Measurements from ENCODE around the gene CLNK. TPM values are rescaled to one million over a fixed set of nuclear protein-coding genes. Genes with fewer than 3 reads are reported as not detected.

CLNK gene
- total and polyA plus RNA-seq, 4 donors: 0.04 to 0.57 (median 0.14) TPM; not detected in 1

DNA sequence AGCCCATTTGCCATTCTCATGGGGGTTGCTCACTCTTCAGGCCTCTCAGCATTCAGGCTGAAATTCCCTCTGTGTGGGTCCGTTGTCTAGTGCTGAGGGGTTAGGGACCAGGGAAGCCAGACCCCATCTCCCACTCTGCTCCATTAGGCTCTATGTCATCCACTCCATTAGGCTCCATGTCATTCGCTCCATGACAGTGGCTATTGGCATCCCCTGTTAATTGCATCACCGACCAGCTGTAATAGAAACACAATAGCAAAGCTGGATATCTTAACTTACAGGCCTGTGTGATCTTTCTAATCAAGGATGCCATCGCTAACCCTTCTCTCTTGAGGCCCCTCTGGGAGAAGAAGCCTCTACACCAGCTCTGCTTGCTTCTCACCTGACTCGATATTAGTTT is 201.7 kb downstream of the CLNK start:
- TF ChIP-seq, protein P1, sequence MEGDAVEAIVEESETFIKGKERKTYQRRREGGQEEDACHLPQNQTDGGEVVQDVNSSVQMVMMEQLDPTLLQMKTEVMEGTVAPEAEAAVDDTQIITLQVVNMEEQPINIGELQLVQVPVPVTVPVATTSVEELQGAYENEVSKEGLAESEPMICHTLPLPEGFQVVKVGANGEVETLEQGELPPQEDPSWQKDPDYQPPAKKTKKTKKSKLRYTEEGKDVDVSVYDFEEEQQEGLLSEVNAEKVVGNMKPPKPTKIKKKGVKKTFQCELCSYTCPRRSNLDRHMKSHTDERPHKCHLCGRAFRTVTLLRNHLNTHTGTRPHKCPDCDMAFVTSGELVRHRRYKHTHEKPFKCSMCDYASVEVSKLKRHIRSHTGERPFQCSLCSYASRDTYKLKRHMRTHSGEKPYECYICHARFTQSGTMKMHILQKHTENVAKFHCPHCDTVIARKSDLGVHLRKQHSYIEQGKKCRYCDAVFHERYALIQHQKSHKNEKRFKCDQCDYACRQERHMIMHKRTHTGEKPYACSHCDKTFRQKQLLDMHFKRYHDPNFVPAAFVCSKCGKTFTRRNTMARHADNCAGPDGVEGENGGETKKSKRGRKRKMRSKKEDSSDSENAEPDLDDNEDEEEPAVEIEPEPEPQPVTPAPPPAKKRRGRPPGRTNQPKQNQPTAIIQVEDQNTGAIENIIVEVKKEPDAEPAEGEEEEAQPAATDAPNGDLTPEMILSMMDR (IDR thresholded peaks at IDR 0.05; ENCODE audit: control extremely low read depth, extremely low read depth): no peak
- Histone ChIP-seq H3K27me3 (ENCODE audit: control insufficient read depth in 3 of 3, insufficient read depth in 3 of 3, low read length in 2 of 3) (no peaks in the 10 kb centered on the region), H3K36me3 (ENCODE audit: control insufficient read depth in 4 of 4, insufficient read depth in 4 of 4, low read length in 4 of 4) (no peaks in the 10 kb centered on the region), H3K27ac (ENCODE audit: low read depth in 1 of 2, low read length in 1 of 2) (no peak overlapping the region), H3K9ac (ENCODE audit: insufficient read depth in 1 of 2, low read length in 2 of 2) (no peak overlapping the region), H3K4me3 (no peak overlapping the region), H3K9me3 (ENCODE audit: control insufficient read depth in 4 of 4, insufficient read depth in 3 of 4, low read length in 3 of 4) (no peaks in the 10 kb centered on the region), H3K4me1 (ENCODE audit: control insufficient read depth in 5 of 5, insufficient read depth in 5 of 5, low read length in 5 of 5) (no peaks in the 10 kb centered on the region)
- ATAC-seq (ENCODE audit: insufficient read depth, low FRiP score) (no peak), DNase-seq (no peak)
- 78% methylated on average over 5 of the region's 5 CpGs for WGBS, 2 donors

DNA sequence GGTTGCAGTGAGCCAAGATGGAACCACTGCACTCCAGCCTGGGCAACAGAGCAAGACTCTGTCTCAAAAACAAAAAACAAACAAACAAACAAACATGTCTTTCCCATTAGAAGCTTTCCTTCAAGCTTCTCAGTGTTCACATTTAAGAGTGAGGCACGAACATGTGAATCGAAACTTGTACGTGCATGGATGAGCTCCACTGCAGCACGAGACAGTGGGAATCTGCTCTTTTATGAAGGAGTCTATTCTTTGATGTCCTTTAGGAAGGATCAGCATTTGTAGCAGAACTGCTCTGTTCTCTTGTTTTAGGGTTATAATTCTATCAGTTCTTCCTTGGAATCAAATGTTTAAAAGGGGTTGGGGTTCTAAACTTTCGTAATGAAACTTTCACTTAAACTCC is 204.0 kb downstream of the CLNK start:
- TF ChIP-seq, protein P1 (IDR thresholded peaks at IDR 0.05; ENCODE audit: control extremely low read depth, extremely low read depth): no peak
- ATAC-seq (ENCODE audit: insufficient read depth, low FRiP score) (no peak), DNase-seq (no peak)
- no peaks in the 10 kb centered on the region for H3K36me3 ChIP-seq (ENCODE audit: control insufficient read depth in 4 of 4, insufficient read depth in 4 of 4, low read length in 4 of 4)
- H3K4me3 ChIP-seq: no peak overlapping the region
- 86 to 95% methylated on average over 5 of the region's 5 CpGs for WGBS, 2 donors
- no peaks in the 10 kb centered on the region for H3K27me3 ChIP-seq (ENCODE audit: control insufficient read depth in 3 of 3, insufficient read depth in 3 of 3, low read length in 2 of 3)
- H3K9ac ChIP-seq (ENCODE audit: insufficient read depth in 1 of 2, low read length in 2 of 2): no peak overlapping the region
- H3K9me3 ChIP-seq (ENCODE audit: control insufficient read depth in 4 of 4, insufficient read depth in 3 of 4, low read length in 3 of 4): no peaks in the 10 kb centered on the region
- no peaks in the 10 kb centered on the region for H3K4me1 ChIP-seq (ENCODE audit: control insufficient read depth in 5 of 5, insufficient read depth in 5 of 5, low read length in 5 of 5)
- no peak overlapping the region for H3K27ac ChIP-seq (ENCODE audit: low read depth in 1 of 2, low read length in 1 of 2)

DNA sequence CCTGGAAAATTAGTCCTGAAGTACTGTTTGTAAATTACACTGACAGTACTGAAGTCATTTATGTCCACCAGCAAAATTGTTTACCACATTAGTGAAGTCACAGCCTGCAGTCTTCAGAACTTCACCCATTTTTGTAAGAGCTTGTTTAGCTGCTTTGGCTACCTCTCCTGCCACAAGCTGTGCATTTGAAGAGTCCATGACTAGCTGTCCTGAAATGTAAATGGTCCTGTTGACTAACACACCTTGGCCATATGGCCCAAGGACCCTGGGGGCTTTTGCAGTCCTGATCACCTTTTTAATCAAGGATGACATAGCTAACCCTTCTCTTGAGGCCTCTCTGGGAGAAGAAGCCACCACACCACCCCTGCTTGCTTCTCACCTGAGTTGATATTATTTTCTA is 205.9 kb downstream of the CLNK start:
- Histone ChIP-seq H3K9ac (ENCODE audit: insufficient read depth in 1 of 2, low read length in 2 of 2) (no peak overlapping the region), H3K9me3 (ENCODE audit: control insufficient read depth in 4 of 4, insufficient read depth in 3 of 4, low read length in 3 of 4) (no peaks in the 10 kb centered on the region), H3K4me3 (no peak overlapping the region), H3K36me3 (ENCODE audit: control insufficient read depth in 4 of 4, insufficient read depth in 4 of 4, low read length in 4 of 4) (no peaks in the 10 kb centered on the region), H3K27me3 (ENCODE audit: control insufficient read depth in 3 of 3, insufficient read depth in 3 of 3, low read length in 2 of 3) (no peaks in the 10 kb centered on the region), H3K27ac (ENCODE audit: low read depth in 1 of 2, low read length in 1 of 2) (no peak overlapping the region), H3K4me1 (ENCODE audit: control insufficient read depth in 5 of 5, insufficient read depth in 5 of 5, low read length in 5 of 5) (no peaks in the 10 kb centered on the region)
- TF ChIP-seq, protein P1 (IDR thresholded peaks at IDR 0.05; ENCODE audit: control extremely low read depth, extremely low read depth): no peak
- DNase-seq (no peak), ATAC-seq (ENCODE audit: insufficient read depth, low FRiP score) (no peak)

DNA sequence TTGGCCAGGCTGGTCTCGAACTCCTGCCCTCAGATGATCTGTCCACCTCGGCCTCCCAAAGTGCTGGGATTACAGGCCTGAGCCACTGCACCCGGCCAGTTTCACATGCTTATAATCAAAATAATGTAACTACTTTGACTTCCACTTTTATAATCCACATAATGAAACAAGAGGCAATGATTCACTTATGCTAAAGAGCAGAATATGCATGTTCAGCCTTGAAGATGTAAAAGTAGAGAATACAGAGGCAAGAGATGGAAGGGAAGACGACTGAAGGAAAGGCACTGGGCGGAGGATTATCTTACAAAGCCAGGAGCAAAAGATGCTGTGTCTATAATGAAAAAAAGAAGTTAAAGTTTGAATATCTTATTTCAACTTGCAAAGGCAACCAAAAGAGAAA is 214.1 kb downstream of the CLNK start:
- H3K4me3 ChIP-seq: no peak overlapping the region
- TF ChIP-seq, protein P1 (IDR thresholded peaks at IDR 0.05; ENCODE audit: control extremely low read depth, extremely low read depth): no peak
- no peak overlapping the region for H3K9ac ChIP-seq (ENCODE audit: insufficient read depth in 1 of 2, low read length in 2 of 2)
- H3K4me1 ChIP-seq (ENCODE audit: control insufficient read depth in 5 of 5, insufficient read depth in 5 of 5, low read length in 5 of 5): no peaks in the 10 kb centered on the region
- no peaks in the 10 kb centered on the region for H3K9me3 ChIP-seq (ENCODE audit: control insufficient read depth in 4 of 4, insufficient read depth in 3 of 4, low read length in 3 of 4)
- H3K27ac ChIP-seq (ENCODE audit: low read depth in 1 of 2, low read length in 1 of 2): no peak overlapping the region
- H3K27me3 ChIP-seq (ENCODE audit: control insufficient read depth in 3 of 3, insufficient read depth in 3 of 3, low read length in 2 of 3): no peaks in the 10 kb centered on the region
- 87 to 96% methylated on average over 5 of the region's 5 CpGs for WGBS, 2 donors
- no peak for DNase-seq
- no peak for ATAC-seq (ENCODE audit: insufficient read depth, low FRiP score)
- no peaks in the 10 kb centered on the region for H3K36me3 ChIP-seq (ENCODE audit: control insufficient read depth in 4 of 4, insufficient read depth in 4 of 4, low read length in 4 of 4)
